HG02623 (cell line): ENCODE results near the gene ATL3.
"Not testable (repeated sequence)": the region's sequence is repeated elsewhere in the genome, so short reads cannot be mapped to it uniquely, and the experiment has no call there.

Experiments
- ATAC-seq: cut with Tn5 transposase; IDR thresholded peaks from one replicate; pipeline ENCODE4 v1.9.1; 2021; ENCODE audit warnings: moderate library complexity; ENCODE audit not compliant: unreplicated experiment

ATL3 gene

GRCh38 chr11:63590024-63590788 is 81.0 kb downstream of the ATL3 start:
- ATAC-seq: no peak

GRCh38 chr11:63589000-63589399 is 82.2 kb downstream of the ATL3 start:
- ATAC-seq: no peak

DNA sequence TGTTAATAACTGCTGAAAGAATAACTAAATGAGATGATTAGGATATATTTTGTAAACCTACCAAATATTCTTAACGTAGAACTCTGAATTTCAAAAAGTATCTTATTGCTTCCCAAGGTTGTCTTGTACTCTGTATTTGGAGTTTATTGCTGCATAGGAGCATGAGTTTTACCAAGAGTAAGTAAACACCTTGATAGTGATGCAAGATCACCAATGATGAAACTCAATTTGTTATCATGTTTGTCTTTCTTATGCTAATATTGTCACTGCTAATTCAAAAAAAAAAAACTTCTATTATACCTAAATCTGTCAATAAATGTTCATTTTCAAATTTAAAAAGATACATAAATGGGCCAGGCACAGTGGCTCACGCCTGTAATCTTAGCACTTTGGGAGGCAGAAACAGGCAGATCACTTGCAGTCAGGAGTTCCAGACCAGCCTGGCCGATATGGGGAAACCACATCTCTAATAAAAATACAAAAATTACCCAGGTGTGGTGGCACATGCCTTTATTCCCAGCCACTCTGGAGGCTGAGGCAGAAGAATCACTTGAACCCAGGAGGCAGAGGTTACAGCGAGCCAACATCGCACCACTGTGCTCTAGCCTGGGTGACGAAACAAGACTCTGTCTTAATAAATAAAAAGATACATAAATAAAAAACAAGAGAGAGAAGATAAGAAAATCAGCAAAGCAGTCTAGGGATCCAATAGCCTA is 84.6 kb downstream of the ATL3 start:
- no peak for ATAC-seq

- ATAC-seq: no peak
Measured at GRCh38 chr11:63583357-63583677, 87.9 kb downstream of the ATL3 start.

DNA sequence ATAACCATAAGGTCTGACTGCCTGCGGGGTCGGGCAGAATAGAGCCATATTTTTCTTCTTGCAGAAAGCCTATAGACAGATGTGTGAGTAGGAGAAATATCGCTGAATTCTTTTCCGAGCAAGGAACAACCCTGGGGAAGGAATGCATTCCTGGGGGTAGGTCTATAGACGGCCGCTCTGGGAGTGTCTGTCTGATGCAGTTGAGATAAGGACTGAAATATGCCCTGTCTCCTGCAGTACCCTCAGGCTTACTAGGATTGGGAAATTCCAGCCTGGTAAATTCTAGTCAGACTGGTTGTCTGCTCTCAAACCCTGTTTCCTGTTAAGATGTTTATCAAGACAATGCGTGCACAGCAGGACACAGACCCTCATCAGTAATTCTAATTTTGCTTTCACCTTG is 90.0 kb downstream of the ATL3 start:
- not testable (repeated sequence) for ATAC-seq

- ATAC-seq: not testable (repeated sequence)
Measured at GRCh38 chr11:63578882-63579281, 92.3 kb downstream of the ATL3 start.

DNA sequence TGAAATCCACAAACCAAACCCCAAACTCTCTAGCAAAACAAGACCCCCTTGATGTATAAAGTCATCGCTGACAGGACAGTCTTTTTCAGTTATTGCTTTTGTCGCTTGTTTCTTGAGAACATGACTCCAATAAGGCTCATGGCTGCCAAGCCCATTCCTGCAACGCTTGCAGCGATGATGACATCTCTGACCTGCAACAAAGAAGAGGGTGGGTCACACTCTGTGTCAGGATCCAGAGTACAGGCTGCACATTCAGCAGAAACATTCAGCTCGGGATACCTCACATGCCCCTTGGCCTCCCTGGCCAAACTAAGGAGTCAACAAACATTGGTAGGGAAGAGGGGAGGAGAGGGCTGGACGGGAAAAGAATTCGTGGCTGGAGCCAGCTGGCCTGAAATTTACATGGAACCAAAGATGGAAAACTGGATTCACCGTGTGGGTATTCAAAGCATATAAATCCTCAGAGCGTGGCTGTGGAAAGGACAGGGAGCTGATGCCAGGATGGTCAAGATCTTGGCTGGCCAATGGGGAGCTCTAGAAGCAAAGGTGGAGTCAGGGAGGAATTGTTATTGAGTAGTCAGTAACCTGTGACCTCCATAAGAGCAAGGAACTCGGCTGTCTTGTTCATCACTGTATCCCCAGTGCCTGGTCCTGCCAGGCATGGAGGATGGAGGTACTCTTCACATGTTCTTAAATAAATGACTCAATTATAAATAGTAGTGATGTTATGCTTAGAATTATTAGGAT is 96.1 kb downstream of the ATL3 start:
- ATAC-seq: no peak
